ENCODE measurements around the gene ANKRD10.

Gene ANKRD10

GRCh38 chr13:110944968-110945927, 30.4 kb upstream of the ANKRD10 start:
- FAIRE-seq = no peak

- no peak for FAIRE-seq
These were observed 29.5 kb upstream of the ANKRD10 start for GRCh38 chr13:110944121-110944967.

- no peak for FAIRE-seq
These were observed 27.5 kb upstream of the ANKRD10 start for GRCh38 chr13:110942248-110942981.

- no peak for FAIRE-seq
These were observed 24.0 kb upstream of the ANKRD10 start for GRCh38 chr13:110938662-110939421.

GRCh38 chr13:110937511-110938285, 22.8 kb upstream of the ANKRD10 start:
- FAIRE-seq = no peak

GRCh38 chr13:110936519-110936918, 21.6 kb upstream of the ANKRD10 start:
- FAIRE-seq = no peak

- FAIRE-seq = no peak
These were observed 17.7 kb upstream of the ANKRD10 start for GRCh38 chr13:110932588-110932987.

GRCh38 chr13:110929104-110929777, 14.4 kb upstream of the ANKRD10 start:
- FAIRE-seq = no peak

- no peak for FAIRE-seq
These were observed 10.2 kb upstream of the ANKRD10 start for GRCh38 chr13:110925023-110925612.

GRCh38 chr13:110924639-110924934, 9.7 kb upstream of the ANKRD10 start:
- no peak for FAIRE-seq

- FAIRE-seq = no peak
These were observed 9.1 kb upstream of the ANKRD10 start for GRCh38 chr13:110923777-110924638.

- no peak for FAIRE-seq
These were observed 8.2 kb upstream of the ANKRD10 start for GRCh38 chr13:110923086-110923485.

- no peak for FAIRE-seq
These were observed 7.6 kb upstream of the ANKRD10 start for GRCh38 chr13:110922506-110922905.

GRCh38 chr13:110921695-110922094, 6.8 kb upstream of the ANKRD10 start:
- FAIRE-seq = no peak

- no peak for FAIRE-seq
These were observed 6.3 kb upstream of the ANKRD10 start for GRCh38 chr13:110921209-110921608.

GRCh38 chr13:110920038-110920437, 5.2 kb upstream of the ANKRD10 start:
- no peak for FAIRE-seq

GRCh38 chr13:110916301-110917142, 1.7 kb upstream of the ANKRD10 start:
- FAIRE-seq = no peak

GRCh38 chr13:110915874-110916206, 971 bp upstream of the ANKRD10 start:
- FAIRE-seq = no peak

Data from A204.1 (cell line).